ENCODE data around the gene CCDC17.

The CCDC17 gene

GRCh38 chr1:45574105-45574626 lies 49.7 kb downstream of the CCDC17 start:
- no peak for DNase-seq

GRCh38 chr1:45573231-45573804 lies 50.5 kb downstream of the CCDC17 start:
- DNase-seq = no peak

GRCh38 chr1:45570631-45571030 lies 53.2 kb downstream of the CCDC17 start:
- no peak for DNase-seq

All from SHP77 treated with DMSO at 0.1 percent for 48 hours (cell line).